Measurements from ENCODE around the gene FBXO28.

Gene FBXO28

DNA sequence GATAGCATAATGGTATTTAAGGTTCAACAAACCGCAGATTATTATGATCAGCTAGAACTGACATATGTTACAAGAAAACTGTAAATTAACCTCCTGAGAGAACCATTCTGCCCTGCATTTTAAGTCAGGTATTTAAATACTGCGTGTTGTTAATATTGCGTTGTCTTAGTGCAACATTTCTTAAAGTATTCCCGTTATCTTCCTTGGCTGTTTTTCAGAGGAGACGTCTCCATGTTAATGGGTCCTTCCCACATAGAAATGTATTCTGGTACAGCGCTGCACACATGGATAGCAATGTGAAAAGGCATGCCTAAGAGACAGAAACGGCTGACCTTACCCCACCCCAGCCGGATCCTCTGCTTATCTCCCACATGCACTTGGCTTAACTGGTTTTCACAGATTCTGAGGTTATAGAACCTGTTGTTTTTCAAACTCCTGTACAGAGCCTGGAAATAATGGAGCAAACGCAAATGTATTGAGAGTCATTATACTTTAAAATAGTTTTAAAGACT lies 46.3 kb downstream of the FBXO28 start:
- DNase-seq = no peak

DNA sequence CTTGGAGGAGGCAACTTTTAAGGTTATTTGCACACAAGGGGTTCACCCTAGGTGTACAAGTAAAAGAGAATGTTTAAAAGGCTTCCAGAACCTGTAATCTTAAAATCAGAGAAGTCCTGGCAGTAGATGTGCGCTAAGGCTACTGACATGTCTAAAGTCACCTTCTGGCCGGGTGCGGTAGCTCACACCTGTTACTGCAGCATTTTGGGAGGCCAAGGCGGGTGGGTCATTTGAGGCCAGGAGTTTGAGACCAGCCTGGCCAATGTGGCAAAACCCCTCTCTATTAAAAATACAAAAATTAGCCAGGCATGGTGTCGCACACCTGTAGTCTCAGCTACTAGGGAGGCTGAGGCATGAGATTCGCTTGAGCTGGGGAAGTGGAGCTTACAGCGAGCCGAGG lies 48.9 kb downstream of the FBXO28 start:
- DNase-seq = no peak

DNA sequence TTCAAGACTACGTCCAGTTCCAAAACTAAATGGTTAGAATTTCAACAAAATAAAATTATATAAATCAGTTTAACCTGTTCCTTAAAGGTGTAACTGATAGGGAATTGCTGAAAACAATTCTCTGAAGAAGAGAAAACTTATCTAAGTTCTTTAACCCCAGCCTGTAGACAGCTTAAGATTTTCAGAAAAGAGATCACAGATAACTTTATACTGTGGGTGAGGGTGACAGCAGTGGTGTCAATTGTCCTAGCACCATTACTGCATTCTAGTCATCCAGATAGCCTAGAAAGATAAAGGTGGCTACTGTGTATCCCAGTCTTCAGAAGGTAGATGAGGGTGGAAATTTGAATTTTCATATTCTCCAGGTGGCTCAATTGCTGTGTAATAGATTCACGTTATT lies 49.4 kb downstream of the FBXO28 start:
- DNase-seq = no peak

DNA sequence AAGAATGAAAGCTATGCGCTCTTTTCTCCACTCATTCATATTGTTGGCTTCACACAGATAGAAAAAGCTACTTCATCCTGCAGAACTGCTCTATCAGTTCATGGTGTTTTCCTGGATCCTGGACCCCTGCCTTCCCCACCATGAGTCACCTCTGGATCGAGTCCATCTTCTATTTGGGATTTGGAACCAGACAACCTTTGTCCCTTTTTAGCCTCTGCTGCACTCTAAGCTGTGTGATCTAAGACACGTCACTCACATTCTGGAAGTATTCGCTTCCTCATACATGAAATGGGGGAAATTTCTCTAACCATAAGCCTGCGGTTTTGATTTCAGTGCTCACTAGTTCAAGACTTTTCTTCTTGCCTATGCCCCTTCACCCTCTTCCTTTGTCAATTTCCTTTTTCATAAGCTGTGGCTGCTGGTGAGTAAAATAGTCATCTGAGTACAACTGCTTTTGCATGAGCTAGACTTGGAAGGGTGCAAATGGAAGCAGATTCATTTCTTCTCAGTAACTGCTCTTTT lies 55.0 kb downstream of the FBXO28 start:
- DNase-seq = no peak

- DNase-seq = no peak
Measured at GRCh38 chr1:224169718-224170270, 55.9 kb downstream of the FBXO28 start.

DNA sequence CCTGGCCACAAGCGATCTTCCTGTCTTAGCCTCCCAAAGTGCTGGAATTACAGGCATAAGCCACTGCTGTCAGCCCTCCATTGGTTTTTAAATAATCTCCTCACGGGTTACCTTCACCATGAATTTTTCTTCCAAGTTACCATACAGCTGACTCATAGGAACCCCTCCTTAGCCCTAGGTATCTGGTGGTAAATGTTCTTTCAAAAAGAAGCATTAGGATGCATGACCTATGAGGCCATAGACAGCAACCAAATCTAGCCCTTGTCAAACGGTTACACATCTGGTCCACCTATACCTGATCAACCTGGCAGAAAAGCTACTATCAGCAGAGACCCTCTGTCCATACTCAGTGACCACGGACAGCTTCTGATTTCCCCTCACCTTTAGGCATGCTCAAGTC lies 56.4 kb downstream of the FBXO28 start:
- no peak for DNase-seq

GRCh38 chr1:224170748-224171478 lies 57.0 kb downstream of the FBXO28 start:
- no peak for DNase-seq

GRCh38 chr1:224172229-224172628 lies 58.3 kb downstream of the FBXO28 start:
- DNase-seq = no peak

GRCh38 chr1:224173523-224173922 lies 59.6 kb downstream of the FBXO28 start:
- no peak for DNase-seq

DNA sequence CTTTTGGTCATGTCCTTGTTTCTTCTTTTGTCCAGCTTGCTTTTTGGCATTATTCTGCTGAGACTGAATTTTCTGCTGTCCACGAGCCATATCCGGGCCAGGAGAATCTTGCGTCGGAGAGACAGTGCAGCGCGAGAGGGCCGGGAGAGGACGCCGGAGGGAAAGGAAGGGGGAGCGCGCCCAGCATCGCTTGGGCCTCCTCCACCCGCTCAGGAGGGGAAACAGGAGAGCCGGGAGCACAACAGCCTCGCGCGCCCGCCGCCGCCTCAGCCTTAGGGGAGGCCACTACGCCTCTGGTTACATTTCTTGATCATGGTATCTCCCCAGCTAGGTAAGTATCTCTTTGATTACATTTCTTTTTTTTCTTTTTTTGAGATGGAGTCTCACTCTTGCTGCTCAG lies 61.7 kb downstream of the FBXO28 start:
- peak; percentile 37 for DNase-seq

DNA sequence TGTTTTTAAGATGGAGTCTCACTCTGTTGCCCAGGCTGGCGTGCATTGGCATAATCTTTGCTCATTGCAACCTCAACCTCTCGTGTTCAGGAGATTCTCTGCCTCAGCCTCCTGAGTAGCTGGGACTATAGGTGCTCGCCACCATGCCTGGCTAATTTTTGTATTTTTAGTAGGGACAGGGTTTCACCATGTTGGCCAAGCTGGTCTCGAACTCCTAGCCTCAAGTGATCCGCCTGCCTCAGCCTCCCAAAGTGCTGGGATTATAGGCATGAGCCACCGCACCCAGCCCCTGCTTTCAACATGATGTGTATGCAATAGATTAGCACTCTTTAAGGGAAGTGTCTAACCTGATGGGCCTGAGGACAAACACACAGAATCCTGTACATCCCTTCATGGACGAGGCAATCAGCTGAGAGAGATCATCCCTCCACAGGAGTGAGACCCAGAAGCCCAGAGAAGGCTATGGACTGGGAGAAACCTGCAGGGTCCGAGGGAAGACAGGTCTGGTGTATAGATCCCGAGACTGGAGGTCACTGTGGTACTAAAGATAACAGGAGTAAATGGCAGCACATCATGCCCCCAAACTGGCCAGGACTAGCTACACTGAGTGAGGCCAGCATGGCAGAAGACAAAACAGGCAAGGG lies 63.6 kb downstream of the FBXO28 start:
- DNase-seq = no peak

GRCh38 chr1:224178894-224179293 lies 65.0 kb downstream of the FBXO28 start:
- DNase-seq = no peak

DNA sequence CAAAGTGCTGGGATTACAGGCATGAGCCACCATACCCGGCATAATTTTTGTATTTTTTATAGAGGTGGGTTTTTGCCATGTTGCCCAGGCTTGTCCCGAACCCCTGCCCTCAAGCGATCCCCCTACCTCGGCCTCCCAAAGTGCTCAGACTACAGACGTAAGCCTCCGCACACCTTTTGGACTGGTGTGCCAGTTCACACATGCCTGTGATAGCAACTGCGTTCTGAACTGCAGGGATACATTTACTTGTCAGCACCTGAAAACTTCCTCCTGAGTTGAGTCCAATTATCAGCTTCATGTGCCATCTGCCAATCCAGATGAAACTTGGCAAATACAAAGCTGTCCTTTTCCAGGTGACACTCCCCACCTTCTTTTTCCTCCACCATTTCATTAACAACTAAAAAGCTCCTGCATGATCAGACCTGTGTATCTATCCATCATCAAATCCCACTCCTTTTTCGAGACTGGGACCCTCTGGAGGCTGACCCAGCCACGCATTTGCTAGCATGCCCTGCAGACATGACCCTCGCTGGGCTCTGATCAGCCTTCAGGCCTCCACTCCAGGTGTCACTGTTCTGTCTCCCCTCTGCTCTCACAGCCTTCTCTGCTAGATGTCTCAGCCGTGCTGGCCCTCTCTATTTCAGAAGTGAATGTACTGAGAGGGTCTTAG lies 67.0 kb downstream of the FBXO28 start:
- no peak for DNase-seq

DNA sequence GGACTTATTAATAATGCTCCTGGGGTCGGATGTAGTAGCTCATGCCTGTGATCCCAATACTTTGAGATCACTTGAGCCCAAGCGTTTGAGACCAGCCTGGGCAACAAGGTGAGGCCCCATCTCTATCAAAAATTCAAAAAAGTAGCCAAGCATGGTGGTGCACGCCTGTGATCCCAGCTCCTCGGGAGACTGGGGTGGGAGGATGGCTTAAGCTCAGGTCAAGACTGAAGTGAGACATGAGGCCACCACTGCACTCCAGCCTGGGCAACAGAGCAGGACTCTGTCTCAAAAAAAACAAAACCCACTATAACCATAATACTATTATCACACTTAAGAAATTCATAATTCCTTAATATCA lies 67.5 kb downstream of the FBXO28 start:
- no peak for DNase-seq

DNA sequence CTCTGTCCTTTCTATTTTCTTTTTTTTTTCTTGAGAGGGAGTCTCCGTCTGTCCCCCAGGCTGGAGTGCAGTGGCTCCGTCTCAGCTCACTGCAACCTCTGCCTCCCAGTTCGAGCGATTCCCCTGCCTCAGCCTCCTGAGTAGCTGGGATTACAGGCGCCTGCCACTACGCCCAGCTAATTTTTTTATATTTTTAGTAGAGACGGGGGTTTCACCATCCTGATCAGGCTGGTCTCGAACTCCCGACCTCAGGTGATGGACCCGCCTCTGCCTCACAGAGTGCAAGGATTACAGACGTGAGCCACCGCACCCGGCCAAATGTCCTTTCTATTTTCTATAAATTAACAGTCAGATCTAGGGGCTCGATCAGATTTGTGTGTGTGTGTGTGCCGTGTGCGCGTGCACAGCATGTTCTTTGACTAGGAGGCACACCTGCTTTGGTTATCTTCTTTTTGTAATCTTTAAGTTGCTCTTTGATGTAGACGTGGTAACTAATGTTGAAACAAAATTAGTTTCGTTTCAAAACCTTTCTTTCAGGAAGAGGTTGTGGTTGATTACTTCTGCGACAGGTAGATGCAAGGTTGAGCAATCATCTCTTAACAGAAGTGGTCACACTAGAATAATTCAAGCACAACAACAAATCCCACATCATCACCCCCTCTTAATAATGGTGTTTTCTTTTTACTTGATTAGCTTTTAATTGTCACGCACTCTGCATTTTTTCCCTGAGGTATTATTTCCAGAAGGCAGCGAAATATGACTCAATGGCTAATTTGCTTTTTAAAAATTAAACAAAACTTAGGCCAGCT lies 68.3 kb downstream of the FBXO28 start:
- no peak for DNase-seq

- peak; percentile 86 for DNase-seq
Measured at GRCh38 chr1:224182866-224183590, 69.1 kb downstream of the FBXO28 start, which contains the start of gene DEGS1. TSS of gene DEGS1 (plus strand) at chr1:224183240. CDS start at chr1:224183337, 97 bp downstream.

DNA sequence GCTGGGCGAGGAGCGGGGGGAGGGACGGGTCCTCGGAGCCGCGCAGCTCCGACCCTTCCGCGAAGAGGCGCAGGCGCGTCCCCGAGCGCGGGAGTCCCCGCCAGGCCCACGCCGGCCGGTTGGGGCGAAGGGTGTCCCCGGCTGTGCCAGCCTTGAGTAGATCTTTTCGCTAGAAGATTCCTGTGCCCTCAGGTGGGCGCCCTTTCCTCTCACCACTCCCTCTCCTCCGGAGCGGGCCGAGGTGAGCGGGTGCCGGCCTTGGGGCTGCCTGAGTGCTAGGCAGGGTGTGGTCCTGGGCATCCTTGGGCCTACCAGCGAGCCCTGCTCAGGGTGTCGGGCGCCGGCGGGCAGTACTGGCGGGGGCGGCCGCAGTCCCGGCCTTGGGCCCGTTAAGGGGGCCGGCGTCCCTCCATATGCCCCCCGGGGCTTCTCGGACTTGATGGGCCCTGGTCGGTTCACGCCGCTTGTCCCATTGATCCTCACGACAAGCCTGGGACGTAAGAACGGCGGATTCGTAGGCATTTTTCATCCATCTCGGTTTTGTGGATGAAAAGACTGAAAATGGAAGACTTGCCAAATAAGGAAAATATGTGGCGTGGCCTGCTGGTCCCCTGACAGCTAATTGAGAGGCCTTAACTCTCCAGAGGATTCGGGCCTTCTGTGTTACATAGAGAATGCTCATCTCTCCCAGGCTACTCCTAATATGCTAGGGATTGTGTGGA lies 69.8 kb downstream of the FBXO28 start:
- peak; percentile 71 for DNase-seq

- DNase-seq = no peak
Measured at GRCh38 chr1:224185208-224185607, 71.3 kb downstream of the FBXO28 start.

DNA sequence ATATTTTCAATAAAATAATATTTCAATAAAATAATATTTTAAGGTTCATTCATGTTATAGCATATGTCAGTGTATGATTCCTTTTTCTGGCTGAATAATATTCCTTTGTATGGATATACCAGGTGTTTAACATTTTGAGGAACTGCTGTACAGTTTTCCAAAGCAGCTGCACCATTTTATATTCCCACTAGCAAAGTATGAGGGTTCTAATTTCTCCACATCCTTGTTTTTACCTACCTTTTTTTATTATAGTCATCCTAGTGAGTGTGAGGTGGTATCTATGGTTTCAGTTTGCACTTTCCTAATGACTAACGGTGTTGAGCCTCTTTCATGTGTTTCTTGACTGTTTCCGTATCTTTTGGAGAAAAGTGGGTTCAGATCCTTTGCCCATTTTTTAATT lies 74.4 kb downstream of the FBXO28 start:
- DNase-seq = no peak

- DNase-seq = no peak
Measured at GRCh38 chr1:224189561-224189960, 75.7 kb downstream of the FBXO28 start.
